Activated T-helper 1 cell treated with anti-CD3 and anti-CD28 coated beads, Interleukin-12 subunit alpha, Interleukin-12 subunit beta, Interleukin-2, Interleukin-4 antibody, amounts not matched to agents 30 ng/mL and 10 ng/mL and 1 ng/mL, durations not matched to agents 14 hours and 24 hours and 36 hours (primary cell): ENCODE results near the gene SLC9A8. TPM values are rescaled to one million over a fixed set of nuclear protein-coding genes. Genes with fewer than 3 reads are reported as not detected.
"Not testable (repeated sequence)": the region's sequence is repeated elsewhere in the genome, so short reads cannot be mapped to it uniquely, and the experiment has no call there.

Experiments used
- DNase-seq: peaks from one replicate; pipeline ENCODE4 v3.0.0; 2021; ENCODE audit warnings: low spot score
- H3K27ac Mint-ChIP-seq: one replicate; pipeline ENCODE4 v1.8.0; 2021; ENCODE audit warnings: mild to moderate bottlenecking, mixed read lengths
- H3K27me3 Mint-ChIP-seq: one replicate; pipeline ENCODE4 v1.8.0; 2022; ENCODE audit warnings: mild to moderate bottlenecking, moderate library complexity, mixed read lengths; ENCODE audit not compliant: insufficient read depth
- H3K36me3 Mint-ChIP-seq: one replicate; pipeline ENCODE4 v1.8.0; 2021; ENCODE audit warnings: low read depth, mixed read lengths
- H3K4me1 Mint-ChIP-seq: one replicate; pipeline ENCODE4 v1.8.0; 2021; ENCODE audit warnings: low read depth, mixed read lengths
- H3K4me3 Mint-ChIP-seq: one replicate; pipeline ENCODE4 v1.8.0; 2021; ENCODE audit warnings: mild to moderate bottlenecking, moderate library complexity, mixed read lengths
- H3K9me3 Mint-ChIP-seq: one replicate; pipeline ENCODE4 v1.8.0; 2021; ENCODE audit warnings: mixed read lengths
- intact Hi-C: fragments of 100-400 bp; cut with micrococcal nuclease; formaldehyde crosslinking; loops from one replicate; pipeline ENCODE4 v1.15.1; 2024
- total RNA-seq: library from RNA; stranded (reverse); gene quantifications from 2 replicates; pipeline ENCODE4 v1.2.3, GENCODE V29; 2022

Gene SLC9A8
- total RNA-seq, 1 donor from 2014 or later = 20.8 TPM

DNA sequence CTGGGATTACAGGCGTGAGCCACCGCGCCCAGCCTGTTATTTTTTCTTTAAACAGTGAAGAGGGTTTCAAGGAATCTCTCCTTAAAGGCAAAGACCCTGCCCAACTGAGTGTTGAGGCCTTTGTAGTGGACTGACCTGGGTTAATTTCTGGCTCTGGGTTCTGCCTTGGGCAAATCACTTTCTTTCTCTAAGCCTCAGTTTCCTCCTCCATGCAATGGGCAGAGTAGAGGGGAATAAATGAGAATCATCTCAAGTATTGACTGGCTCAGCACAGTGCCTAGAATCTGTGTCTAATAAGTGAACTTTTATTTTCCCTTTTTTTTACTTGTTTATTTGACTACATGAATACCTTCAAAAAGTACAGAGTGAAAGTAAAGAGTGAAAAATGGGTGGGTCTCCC, 31.0 kb upstream of the SLC9A8 start:
- DNase-seq = no peak
- H3K4me1 Mint-ChIP-seq = peaks cover 19% of the 10 kb centered on the region
- intact Hi-C loops = no loop called here
- H3K4me3 Mint-ChIP-seq = no peak overlapping the region
- peaks cover 2% of the 10 kb centered on the region for H3K27me3 Mint-ChIP-seq
- H3K36me3 Mint-ChIP-seq = no peaks in the 10 kb centered on the region
- no peaks in the 10 kb centered on the region for H3K9me3 Mint-ChIP-seq
- no peak overlapping the region for H3K27ac Mint-ChIP-seq

DNA sequence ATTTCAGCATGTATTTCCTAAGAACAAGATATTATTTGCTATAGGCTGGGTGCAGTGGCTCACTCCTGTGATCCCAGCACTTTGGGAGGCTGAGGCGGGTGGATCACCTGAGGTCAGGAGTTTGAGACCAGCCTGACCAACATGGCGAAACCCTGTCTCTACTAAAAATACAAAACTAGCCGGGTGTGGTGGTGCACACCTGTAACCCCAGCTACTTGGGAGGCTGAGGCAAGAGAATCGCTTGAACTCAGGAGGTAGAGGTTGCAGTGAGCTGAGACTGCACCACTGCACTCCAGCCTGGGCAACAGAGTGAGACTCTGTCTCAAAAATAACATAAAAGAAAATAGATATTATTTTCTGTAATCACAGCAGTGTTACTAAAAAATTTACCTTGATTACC, 30.2 kb upstream of the SLC9A8 start:
- H3K36me3 Mint-ChIP-seq, H3K9me3 Mint-ChIP-seq, H3K4me3 Mint-ChIP-seq, DNase-seq, H3K27me3 Mint-ChIP-seq, H3K27ac Mint-ChIP-seq, intact Hi-C loops: not testable (repeated sequence)
- peaks cover 16% of the 10 kb centered on the region for H3K4me1 Mint-ChIP-seq

DNA sequence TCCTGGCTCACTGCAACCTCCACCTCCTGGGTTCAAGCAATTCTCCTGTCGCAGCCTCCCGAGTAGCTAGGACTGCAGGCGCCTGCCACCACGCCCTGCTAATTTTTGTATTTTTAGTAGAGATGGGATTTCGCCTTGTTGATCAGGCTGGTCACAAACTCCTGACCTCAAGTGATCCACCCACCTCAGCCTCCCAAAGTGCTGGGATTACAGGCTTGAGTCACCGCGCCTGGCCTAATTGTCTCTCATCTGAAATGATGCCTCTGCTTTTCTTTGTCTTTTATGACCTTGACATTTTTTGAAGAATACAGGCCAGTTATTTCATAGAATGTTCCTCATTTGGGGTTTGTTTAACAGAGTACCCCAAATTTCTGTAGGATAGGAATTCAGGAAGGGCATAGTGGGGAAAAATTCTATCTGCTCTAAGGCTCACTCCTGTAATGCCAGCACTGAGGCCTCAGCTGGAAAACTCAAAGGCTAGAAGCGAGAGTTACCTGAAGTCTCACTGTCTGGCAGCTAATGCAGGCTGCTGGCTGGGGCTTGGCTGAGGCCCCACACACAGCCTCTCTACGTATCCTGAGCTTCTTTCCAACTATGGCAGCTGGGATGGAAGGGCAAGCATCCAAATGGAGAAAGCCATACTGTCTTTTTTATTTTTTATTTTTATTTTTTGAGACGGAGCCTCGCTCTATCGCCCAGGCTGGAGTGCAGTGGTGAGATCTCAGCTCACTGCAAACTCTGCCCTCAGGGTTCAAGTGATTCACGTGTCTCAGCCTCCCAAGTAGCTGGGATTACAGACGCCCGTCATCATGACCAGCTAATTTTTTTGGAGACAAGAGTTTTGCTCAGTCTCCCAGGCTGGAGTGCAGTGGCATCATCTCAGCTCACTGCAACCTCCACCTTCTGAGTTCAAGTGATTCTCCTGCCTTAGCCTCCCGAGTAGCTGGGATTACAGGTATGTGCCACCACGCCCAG, 29.3 kb upstream of the SLC9A8 start:
- H3K4me3 Mint-ChIP-seq, H3K27ac Mint-ChIP-seq, DNase-seq, H3K36me3 Mint-ChIP-seq, H3K27me3 Mint-ChIP-seq, intact Hi-C loops, H3K9me3 Mint-ChIP-seq: not testable (repeated sequence)
- peaks cover 16% of the 10 kb centered on the region for H3K4me1 Mint-ChIP-seq

DNA sequence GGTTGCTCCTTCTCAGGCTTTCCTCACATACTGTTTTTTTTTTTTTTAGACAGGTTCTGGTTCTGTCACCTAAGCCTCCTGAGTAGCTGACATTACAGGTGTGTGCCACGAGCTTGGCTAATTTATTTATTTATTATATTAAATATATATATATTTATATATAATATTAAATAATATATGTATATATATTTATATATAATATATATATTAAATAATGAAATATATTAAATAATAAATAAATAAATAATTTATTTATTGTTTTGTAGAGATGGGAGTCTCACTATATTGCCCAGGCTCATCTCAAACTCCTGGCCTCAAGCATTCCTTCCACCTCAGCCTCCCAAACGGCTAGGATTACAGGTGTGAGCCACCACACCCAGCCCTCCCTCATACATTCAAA, 28.3 kb upstream of the SLC9A8 start:
- H3K27me3 Mint-ChIP-seq = no peaks in the 10 kb centered on the region
- no peak overlapping the region for H3K4me3 Mint-ChIP-seq
- H3K27ac Mint-ChIP-seq = no peak overlapping the region
- intact Hi-C loops = no loop called here
- DNase-seq = no peak
- no peaks in the 10 kb centered on the region for H3K9me3 Mint-ChIP-seq
- no peaks in the 10 kb centered on the region for H3K36me3 Mint-ChIP-seq
- H3K4me1 Mint-ChIP-seq = peaks cover 16% of the 10 kb centered on the region

DNA sequence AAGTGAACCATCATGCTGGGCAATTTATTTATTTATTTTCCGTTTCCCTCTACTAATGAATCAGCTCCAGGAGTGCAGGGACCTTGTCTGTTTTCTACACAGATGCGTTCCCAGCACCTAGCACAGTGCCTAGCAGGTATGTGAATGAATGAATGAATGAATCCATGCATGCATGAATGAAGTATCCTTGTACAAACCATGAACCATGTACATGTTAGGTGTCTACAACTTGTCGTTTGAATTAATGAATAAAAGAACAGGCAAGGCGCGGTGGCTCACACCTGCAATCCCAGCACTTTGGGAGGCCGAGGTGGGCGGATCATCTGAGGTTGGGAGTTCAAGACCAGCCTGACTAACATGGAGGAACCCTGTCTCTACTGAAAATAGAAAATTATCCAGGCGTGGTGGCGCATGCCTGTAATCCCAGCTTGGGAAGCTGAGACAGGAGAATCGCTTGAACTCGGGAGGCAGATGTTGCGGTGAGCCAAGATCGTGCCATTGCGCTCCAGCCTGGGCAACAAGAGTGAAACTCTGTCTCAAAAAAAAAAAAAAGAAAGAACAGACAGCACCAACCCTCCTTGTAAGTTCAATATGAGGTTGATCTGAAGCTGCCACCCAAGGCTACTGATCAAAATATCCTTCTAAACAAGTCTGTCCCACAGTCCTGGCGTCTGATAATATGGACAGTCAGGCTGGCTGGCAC, 27.3 kb upstream of the SLC9A8 start:
- peaks cover 16% of the 10 kb centered on the region for H3K4me1 Mint-ChIP-seq
- no peak overlapping the region for H3K4me3 Mint-ChIP-seq

DNA sequence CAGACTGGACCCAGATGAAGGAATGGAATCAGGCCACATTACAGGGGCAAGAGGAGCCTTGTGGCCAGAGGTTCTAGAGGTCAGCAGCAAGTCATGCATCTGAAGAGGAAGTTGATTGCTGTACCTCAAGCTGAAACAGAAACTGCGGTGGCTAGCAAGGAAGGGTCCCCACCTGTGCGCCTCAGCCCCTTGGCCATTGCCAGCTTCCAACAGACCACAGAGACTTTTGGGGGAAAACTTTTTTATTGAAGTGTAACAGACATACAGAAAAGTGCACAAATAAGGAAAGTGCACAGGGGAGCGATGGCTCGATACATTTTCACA, 26.8 kb upstream of the SLC9A8 start:
- Mint-ChIP-seq H3K36me3 (no peaks in the 10 kb centered on the region), H3K27ac (no peak overlapping the region), H3K27me3 (peaks cover 4% of the 10 kb centered on the region), H3K4me3 (no peak overlapping the region), H3K4me1 (peaks cover 16% of the 10 kb centered on the region), H3K9me3 (no peaks in the 10 kb centered on the region)
- intact Hi-C loops = no loop called here
- no peak for DNase-seq

More for the DNA sequence above, 27.3 kb upstream of the SLC9A8 start:
- H3K36me3 Mint-ChIP-seq = no peaks in the 10 kb centered on the region
- no peaks in the 10 kb centered on the region for H3K9me3 Mint-ChIP-seq
- intact Hi-C loops = no loop called here
- peaks cover 4% of the 10 kb centered on the region for H3K27me3 Mint-ChIP-seq
- DNase-seq = no peak
- no peak overlapping the region for H3K27ac Mint-ChIP-seq

DNA sequence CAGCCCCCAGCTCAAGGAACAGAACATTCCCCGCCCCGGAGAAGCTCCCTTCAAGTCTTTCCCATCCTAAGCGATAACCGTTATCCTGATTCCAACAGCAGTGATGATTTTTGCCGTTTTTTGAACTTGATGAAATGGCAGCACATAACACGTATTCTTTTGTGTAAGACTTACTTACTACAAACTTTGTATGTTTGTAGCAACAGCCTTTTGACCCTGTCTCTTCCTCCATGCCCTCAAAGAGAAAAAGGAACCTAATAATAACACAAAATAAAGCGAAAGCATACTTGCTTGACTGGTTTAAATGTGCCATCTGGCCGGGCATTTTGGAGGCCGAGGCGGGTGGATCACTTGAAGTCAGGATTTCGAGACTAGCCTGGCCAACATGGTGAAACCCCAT, 26.4 kb upstream of the SLC9A8 start:
- intact Hi-C loops = no loop called here
- H3K27me3 Mint-ChIP-seq = peaks cover 6% of the 10 kb centered on the region
- no peak for DNase-seq
- H3K27ac Mint-ChIP-seq = no peak overlapping the region
- peaks cover 16% of the 10 kb centered on the region for H3K4me1 Mint-ChIP-seq
- no peaks in the 10 kb centered on the region for H3K36me3 Mint-ChIP-seq
- H3K9me3 Mint-ChIP-seq = no peaks in the 10 kb centered on the region
- H3K4me3 Mint-ChIP-seq = no peak overlapping the region

DNA sequence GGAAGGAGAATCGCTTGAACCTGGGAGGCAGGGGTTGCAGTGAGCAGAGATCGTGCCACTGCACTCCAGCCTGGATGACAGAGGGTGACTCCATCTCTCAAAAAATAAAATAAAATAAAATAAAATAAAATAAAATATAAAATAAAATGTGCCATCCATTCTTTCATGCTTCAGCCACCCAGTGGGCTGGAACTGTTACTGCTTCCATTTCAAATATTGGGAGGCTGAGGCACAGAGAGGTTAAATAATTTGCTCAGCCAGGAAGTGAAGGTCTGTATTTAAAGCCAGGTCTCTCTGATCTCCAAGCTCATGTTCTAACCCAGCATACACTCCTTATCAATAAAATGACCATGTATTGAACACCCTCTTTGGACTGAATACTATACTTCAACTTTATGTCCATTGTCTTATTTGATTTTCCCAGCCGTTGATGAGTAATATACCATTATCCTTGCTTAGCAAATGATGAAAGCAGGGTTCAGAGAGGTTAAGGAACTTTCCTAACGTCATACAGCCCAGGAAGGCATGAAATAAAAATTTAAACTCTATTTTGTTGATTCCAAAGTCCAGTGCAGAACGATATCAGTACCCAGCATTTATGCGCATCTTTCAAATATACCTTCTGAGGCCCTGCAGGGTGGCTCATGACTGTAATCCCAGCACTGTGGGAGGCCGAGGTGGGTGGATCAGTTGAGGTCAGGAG, 25.8 kb upstream of the SLC9A8 start:
- H3K4me3 Mint-ChIP-seq = no peak overlapping the region
- peaks cover 15% of the 10 kb centered on the region for H3K4me1 Mint-ChIP-seq
- H3K9me3 Mint-ChIP-seq = no peaks in the 10 kb centered on the region
- no peak overlapping the region for H3K27ac Mint-ChIP-seq
- H3K36me3 Mint-ChIP-seq = no peaks in the 10 kb centered on the region
- no peak for DNase-seq
- intact Hi-C loops = no loop called here
- peaks cover 8% of the 10 kb centered on the region for H3K27me3 Mint-ChIP-seq

DNA sequence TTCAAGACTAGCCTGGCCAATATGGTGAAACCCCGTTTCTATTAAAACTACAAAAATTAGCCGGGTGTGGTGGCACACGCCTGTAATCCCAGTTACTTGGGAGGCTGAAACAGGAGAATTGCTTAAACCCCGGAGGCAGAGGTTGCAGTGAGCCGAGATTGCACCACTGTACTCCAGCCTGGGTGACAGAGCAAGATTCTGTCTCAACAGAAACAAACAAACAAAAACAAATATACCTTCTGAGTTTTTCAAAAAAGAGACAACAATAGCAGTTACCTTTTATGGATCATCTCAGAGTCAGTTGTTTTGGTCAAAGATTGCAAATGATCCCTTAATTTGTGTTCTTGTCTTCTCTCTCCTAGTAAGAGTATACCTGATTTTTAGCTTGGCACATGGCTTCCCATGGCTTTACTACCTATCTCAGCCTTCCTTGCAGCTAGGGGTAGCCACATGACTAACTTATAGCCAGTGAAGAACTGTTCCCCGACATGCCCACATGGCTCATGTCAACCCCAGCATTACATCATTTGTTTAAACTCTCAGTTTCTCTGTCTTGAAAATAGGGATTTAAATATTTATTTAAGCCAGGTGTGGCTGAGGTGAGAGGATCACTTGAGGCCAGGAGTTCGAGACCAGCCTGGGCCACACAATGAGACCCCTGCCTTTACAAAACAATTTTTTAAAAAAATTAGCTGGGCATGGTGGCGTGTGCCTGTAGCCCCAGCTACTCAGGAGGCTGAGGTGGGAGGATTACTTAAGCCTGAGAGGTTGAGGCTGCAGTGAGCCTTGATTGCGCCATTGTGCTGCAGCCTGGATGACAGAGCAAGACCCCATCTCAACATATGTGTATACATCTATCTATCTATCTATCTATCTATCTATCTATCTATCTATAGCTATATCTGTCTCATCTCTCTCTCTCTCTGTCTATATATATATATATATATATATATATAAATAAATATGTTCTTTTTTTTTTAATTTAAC, 25.0 kb upstream of the SLC9A8 start:
- peaks cover 11% of the 10 kb centered on the region for H3K4me1 Mint-ChIP-seq
- intact Hi-C loops = no loop called here

DNA sequence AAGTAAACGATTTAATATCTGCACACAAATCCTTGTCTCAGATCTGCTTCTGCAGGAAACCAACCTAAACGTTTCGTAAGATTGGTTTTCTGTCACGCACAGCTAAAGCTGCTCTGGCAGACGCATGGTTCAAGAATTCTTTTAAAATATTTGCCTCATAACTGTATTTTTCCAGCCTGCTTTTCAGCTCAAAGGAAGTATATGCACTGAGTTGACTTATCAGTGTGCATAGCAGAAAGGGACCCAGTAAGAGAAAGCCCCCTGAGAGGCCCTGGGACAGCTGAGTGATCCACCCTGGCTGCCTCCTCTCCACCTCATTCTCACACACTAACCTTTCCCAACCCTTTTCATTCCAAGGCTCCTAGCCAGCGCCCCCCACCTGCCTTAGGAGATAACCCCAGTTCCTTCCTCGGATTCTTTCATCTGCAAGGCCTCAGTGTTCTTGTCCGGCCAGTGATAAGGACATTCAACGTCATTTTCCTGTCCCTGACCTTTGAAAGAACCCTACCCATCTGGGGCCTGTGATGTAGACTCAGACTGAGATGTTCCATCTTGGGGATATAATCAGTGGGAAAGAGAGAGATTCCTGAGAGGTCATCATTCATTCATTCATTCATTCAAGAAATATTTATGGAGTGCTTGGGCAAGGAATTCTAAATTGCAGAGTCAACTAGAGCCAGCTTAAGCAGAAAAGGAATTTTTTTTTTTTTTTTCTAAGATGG, 22.4 kb upstream of the SLC9A8 start:
- Mint-ChIP-seq H3K9me3 (no peaks in the 10 kb centered on the region), H3K4me1 (peaks cover 28% of the 10 kb centered on the region), H3K36me3 (peaks cover 2% of the 10 kb centered on the region), H3K27me3 (peaks cover 9% of the 10 kb centered on the region), H3K4me3 (no peak overlapping the region), H3K27ac (no peak overlapping the region)
- intact Hi-C loops = no loop called here
- DNase-seq = no peak

More for the DNA sequence above, 25.0 kb upstream of the SLC9A8 start:
- H3K36me3 Mint-ChIP-seq = no peaks in the 10 kb centered on the region
- no peak overlapping the region for H3K27ac Mint-ChIP-seq
- H3K27me3 Mint-ChIP-seq = peaks cover 9% of the 10 kb centered on the region
- no peak overlapping the region for H3K4me3 Mint-ChIP-seq
- H3K9me3 Mint-ChIP-seq = no peaks in the 10 kb centered on the region
- no peak for DNase-seq

DNA sequence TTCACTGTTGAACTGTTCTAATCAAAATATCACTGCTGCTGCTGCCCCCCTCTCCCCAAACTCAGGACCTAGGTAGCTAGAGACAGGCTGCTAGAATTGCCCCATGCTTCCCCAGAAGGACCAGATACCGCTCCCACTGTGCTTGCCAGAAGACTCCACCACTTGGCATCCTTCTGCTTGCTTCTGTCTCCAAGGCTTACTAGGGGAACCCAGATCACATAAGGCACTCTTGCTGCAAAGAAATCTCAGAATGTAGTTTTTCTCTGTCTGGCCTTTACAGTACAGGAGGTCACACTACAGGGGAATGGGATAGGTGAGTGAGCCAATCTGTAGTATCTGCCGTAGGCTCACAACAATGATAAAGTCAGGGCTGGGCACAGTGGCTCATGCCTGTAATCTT, 21.5 kb upstream of the SLC9A8 start:
- no peak for DNase-seq
- Mint-ChIP-seq H3K9me3 (no peaks in the 10 kb centered on the region), H3K27ac (no peak overlapping the region), H3K36me3 (peaks cover 2% of the 10 kb centered on the region), H3K4me1 (peaks cover 24% of the 10 kb centered on the region), H3K4me3 (no peak overlapping the region), H3K27me3 (peaks cover 9% of the 10 kb centered on the region)
- intact Hi-C loops = no loop called here

DNA sequence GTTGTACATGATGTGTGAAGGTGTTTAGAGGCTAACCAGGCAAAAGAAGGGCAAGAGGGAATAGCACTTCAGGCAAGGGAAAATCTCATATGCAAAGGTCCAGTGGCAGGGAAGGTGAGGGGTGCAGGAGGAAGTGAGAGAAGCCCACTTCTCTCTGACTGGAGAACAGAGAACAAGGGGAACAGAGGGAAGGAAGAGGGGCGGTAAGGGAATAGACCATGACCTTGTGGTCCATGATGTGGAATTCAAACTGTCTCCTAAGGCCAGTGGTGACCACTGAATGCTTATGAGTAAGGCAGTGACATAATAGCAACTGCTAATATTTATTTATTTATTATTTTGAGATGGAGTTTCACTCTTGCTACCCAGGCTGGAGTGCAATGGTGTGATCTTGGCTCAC, 20.6 kb upstream of the SLC9A8 start:
- Mint-ChIP-seq H3K9me3 (no peaks in the 10 kb centered on the region), H3K4me3 (no peak overlapping the region), H3K4me1 (peaks cover 21% of the 10 kb centered on the region), H3K36me3 (peaks cover 2% of the 10 kb centered on the region), H3K27ac (no peak overlapping the region), H3K27me3 (peaks cover 16% of the 10 kb centered on the region)
- DNase-seq = no peak
- intact Hi-C loops = no loop called here
